Prostate gland (tissue), 2 donors: ENCODE measurements around the gene CAMK2D. TPM values are rescaled to one million over a fixed set of nuclear protein-coding genes. Genes with fewer than 3 reads are reported as not detected.

ENCODE experiments used
- DNase-seq: peaks from one replicate; pipeline ENCODE4 v3.0.0-alpha.2; 2019; ENCODE audit warnings: low spot score
- H3K27ac ChIP-seq, 2 donors: fragments of 200-600 bp; sonication (generic); 2 replicates each; pipeline ENCODE4 v1.5.1; 2017 to 2019
- H3K27me3 ChIP-seq: fragments of 200-600 bp; sonication (generic); replicated peaks from 2 replicates; pipeline ENCODE4 v1.5.1; 2019; ENCODE audit not compliant: insufficient read depth
- H3K36me3 ChIP-seq, 2 donors: fragments of 200-600 bp; sonication (generic); 1 replicate in 1 of 2; 2 replicates in 1 of 2; pipeline versions ENCODE4 v1.5.1 to v1.8.1; 2017 to 2019
- H3K4me1 ChIP-seq: fragments of 200-600 bp; sonication (generic); replicated peaks from 2 replicates; pipeline ENCODE4 v1.5.1; 2019
- H3K4me3 ChIP-seq, 2 donors: fragments of 200-600 bp; sonication (generic); 2 replicates each; pipeline ENCODE4 v1.5.1; 2017 to 2019
- H3K9me3 ChIP-seq: fragments of 200-600 bp; sonication (generic); 2 replicates; pipeline ENCODE4 v1.5.1; 2017
- CTCF ChIP-seq, 4 experiments: fragments of 200-600 bp in 2 of 4; fragments of 450-650 bp in 2 of 4; sonication (generic) in 2 of 4; IDR thresholded peaks; 1 replicate in 3 of 4; 2 replicates in 1 of 4; pipeline ENCODE4 v1.5.1; 2016 to 2019; ENCODE audit warnings: antibody characterized with exemption in 4 of 4, mild to moderate bottlenecking in 2 of 4, moderate library complexity in 2 of 4
- POLR2A ChIP-seq: fragments of 450-650 bp; IDR thresholded peaks from one replicate; pipeline ENCODE4 v1.6.1; 2016; ENCODE audit warnings: antibody characterized with exemption, mild to moderate bottlenecking
- POLR2AphosphoS5 ChIP-seq: sonication (generic); formaldehyde crosslinking; IDR thresholded peaks from one replicate; pipeline ENCODE4 v1.6.1; 2017; ENCODE audit warnings: antibody characterized with exemption
- WGBS: methylation state at CpG from one replicate; pipeline ENCODE4 v1.1.5; 2018; 5-methylcytosine and 5-hydroxymethylcytosine counted together
- intact Hi-C: fragments of 100-400 bp; cut with DNase I; formaldehyde crosslinking; loops from one replicate; pipeline ENCODE4 v1.14.2; 2022
- total RNA-seq, 2 donors: library from RNA; depleted of rRNA; stranded (reverse); fragments of >200 nt; gene quantifications; one replicate each; pipeline ENCODE4 v1.1.0, GENCODE V29; 2016

CAMK2D gene
- total RNA-seq, 2 donors from 2014 or later: 48.7 to 88.8 TPM

DNA sequence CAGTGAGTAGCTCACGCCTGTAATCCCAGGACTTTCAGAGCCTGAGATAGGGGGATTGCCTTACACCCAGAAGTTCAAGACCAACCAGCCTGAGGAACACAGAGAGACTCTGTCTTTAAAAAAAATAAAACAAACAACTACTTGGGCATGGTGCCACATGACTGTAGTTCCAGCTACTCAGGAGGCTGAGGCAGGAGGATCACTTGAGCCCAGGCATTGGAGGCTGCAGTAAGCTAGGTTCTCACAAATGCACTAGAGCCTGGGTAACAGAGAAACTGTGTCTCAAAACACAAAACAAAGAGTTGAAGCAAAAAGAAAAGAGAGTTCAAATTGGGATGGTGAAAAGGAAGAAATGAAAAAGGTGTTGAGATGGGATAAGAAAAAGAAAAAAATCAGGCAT is 10.8 kb downstream of the CAMK2D start:
- Histone ChIP-seq H3K36me3 (no peaks in the 10 kb centered on the region), H3K27ac (no peak overlapping the region), H3K4me3 (no peak overlapping the region), H3K27me3 (no peaks in the 10 kb centered on the region), H3K4me1 (no peaks in the 10 kb centered on the region), H3K9me3 (no peaks in the 10 kb centered on the region)
- no peak for DNase-seq
- WGBS: 100% methylated on average over 1 of the region's 1 CpG
- TF ChIP-seq POLR2A (no peak), CTCF (IDR thresholded peaks at IDR 0.05) (no peak), POLR2AphosphoS5 (no peak)
- intact Hi-C loops: no loop called here

- no peak for DNase-seq
- Histone ChIP-seq H3K27ac (no peak overlapping the region), H3K4me1 (no peaks in the 10 kb centered on the region), H3K4me3 (no peak overlapping the region), H3K9me3 (no peaks in the 10 kb centered on the region), H3K36me3 (no peaks in the 10 kb centered on the region), H3K27me3 (no peaks in the 10 kb centered on the region)
- intact Hi-C loops: no loop called here
- TF ChIP-seq POLR2AphosphoS5 (no peak), CTCF (IDR thresholded peaks at IDR 0.05) (no peak), POLR2A (no peak)
- WGBS: 94% methylated on average over 4 of the region's 4 CpGs
Observed at GRCh38 chr4:113750296-113750695, 11.2 kb downstream of the CAMK2D start.

DNA sequence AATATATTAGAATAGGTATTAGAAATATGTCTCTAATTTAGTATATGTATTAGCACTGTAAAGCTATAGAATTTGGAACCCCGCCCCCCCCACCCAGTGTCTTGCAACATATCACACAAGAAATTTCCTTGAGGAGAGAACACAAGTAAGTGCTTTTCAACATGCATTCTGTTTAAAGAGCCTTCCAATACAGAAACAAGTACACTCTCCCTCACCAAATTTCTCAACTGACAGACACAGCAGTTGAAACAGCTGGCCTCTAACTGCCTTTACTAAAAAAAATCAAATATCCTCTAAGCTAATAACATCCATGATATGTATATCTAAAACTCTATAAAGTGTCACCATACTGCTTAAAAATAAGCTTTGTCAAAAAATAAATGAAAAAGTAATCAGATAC is 12.4 kb downstream of the CAMK2D start:
- DNase-seq: no peak
- intact Hi-C loops: no loop called here
- H3K27me3 ChIP-seq: no peaks in the 10 kb centered on the region
- no peak overlapping the region for H3K27ac ChIP-seq
- 93% methylated on average over 1 of the region's 1 CpG for WGBS
- no peaks in the 10 kb centered on the region for H3K9me3 ChIP-seq
- TF ChIP-seq POLR2A (no peak), POLR2AphosphoS5 (no peak), CTCF (IDR thresholded peaks at IDR 0.05) (no peak)
- H3K4me3 ChIP-seq: no peak overlapping the region
- H3K4me1 ChIP-seq: no peaks in the 10 kb centered on the region
- H3K36me3 ChIP-seq: no peaks in the 10 kb centered on the region

GRCh38 chr4:113747949-113748348 is 13.6 kb downstream of the CAMK2D start:
- TF ChIP-seq POLR2A: no peak
- TF ChIP-seq POLR2AphosphoS5: no peak
- no peak for TF ChIP-seq CTCF (IDR thresholded peaks at IDR 0.05)
- WGBS: 91% methylated on average over 3 of the region's 3 CpGs
- intact Hi-C loops: no loop called here
- no peaks in the 10 kb centered on the region for H3K27me3 ChIP-seq
- no peaks in the 10 kb centered on the region for H3K4me1 ChIP-seq
- H3K27ac ChIP-seq: no peak overlapping the region
- H3K36me3 ChIP-seq: no peaks in the 10 kb centered on the region
- H3K9me3 ChIP-seq: no peaks in the 10 kb centered on the region
- no peak for DNase-seq
- no peak overlapping the region for H3K4me3 ChIP-seq

GRCh38 chr4:113745711-113746110 is 15.8 kb downstream of the CAMK2D start:
- DNase-seq: no peak
- Histone ChIP-seq H3K9me3 (no peaks in the 10 kb centered on the region), H3K27me3 (no peaks in the 10 kb centered on the region), H3K4me1 (no peaks in the 10 kb centered on the region), H3K27ac (no peak overlapping the region), H3K36me3 (no peaks in the 10 kb centered on the region), H3K4me3 (no peak overlapping the region)
- intact Hi-C loops: no loop called here
- TF ChIP-seq CTCF (IDR thresholded peaks at IDR 0.05): no peak
- no peak for TF ChIP-seq POLR2AphosphoS5
- TF ChIP-seq POLR2A: no peak
- WGBS: 92% methylated on average over 2 of the region's 2 CpGs
